HepG2 (cell line): ENCODE results near the gene CDK7. TPM values are rescaled to one million over a fixed set of nuclear protein-coding genes. Genes with fewer than 3 reads are reported as not detected.
"Not testable (repeated sequence)": the region's sequence is repeated elsewhere in the genome, so short reads cannot be mapped to it uniquely, and the experiment has no call there.

Experiments
- BCL6 ChIP-seq: IDR thresholded peaks from 2 replicates; pipeline ENCODE4 v1.6.1; 2016; ENCODE audit warnings: missing genetic modification reagents, missing compliant biosample characterization
- RARA ChIP-seq: IDR thresholded peaks from 2 replicates; pipeline ENCODE4 v1.6.1; 2016; ENCODE audit warnings: missing genetic modification reagents, missing compliant biosample characterization
- SALL1 ChIP-seq: sonication (generic); formaldehyde crosslinking; IDR thresholded peaks from 2 replicates; pipeline ENCODE4 v1.8.0; 2022; ENCODE audit warnings: mild to moderate bottlenecking, missing genetic modification reagents
- SAP130 ChIP-seq: IDR thresholded peaks from 2 replicates; pipeline ENCODE4 v1.6.1; 2016; ENCODE audit warnings: low read depth
- SOX6 ChIP-seq, 2 experiments: fragments of 450-650 bp in 1 of 2; sonication (generic) in 1 of 2; formaldehyde crosslinking in 1 of 2; IDR thresholded peaks; 2 replicates each; pipeline versions ENCODE4 v1.4.0 to v1.6.1; 2017 to 2020; ENCODE audit warnings: antibody characterized with exemption in 1 of 2, mild to moderate bottlenecking in 1 of 2, missing genetic modification reagents in 1 of 2
- polyA plus RNA-seq, 8 experiments: library from polyadenylated mRNA; depleted of rRNA in 3 of 8; stranded (reverse) in 7 of 8; unstranded in 1 of 8; fragments of >200 nt; fragmentation: Illumina TruSeq in 4 of 8; extraction: Trizol in 4 of 8; gene quantifications; 2 replicates each; pipeline versions ENCODE4 v1.2.1 to v1.2.3, GENCODE V29; 2011 to 2016; ENCODE audit warnings: low read depth in 4 of 8, missing spikeins in 1 of 8, mixed read lengths in 1 of 8; ENCODE audit not compliant: insufficient read depth in 1 of 8
- total RNA-seq, 5 experiments: library from RNA; depleted of rRNA; stranded (reverse); fragments of >200 nt; fragmentation: Illumina TruSeq; extraction: Trizol; gene quantifications; 2 replicates each; pipeline ENCODE4 v1.2.3, GENCODE V29; 2016; ENCODE audit warnings: low read depth in 1 of 5
- TF ChIP-seq, protein P1 (sequence below): sonication (generic); formaldehyde crosslinking; IDR thresholded peaks from 2 replicates; pipeline ENCODE4 v1.5.1; 2020; ENCODE audit warnings: mild to moderate bottlenecking, missing genetic modification reagents, moderate library complexity
- TF ChIP-seq, protein P2 (sequence below): sonication (generic); formaldehyde crosslinking; IDR thresholded peaks from 2 replicates; pipeline ENCODE4 v1.4.0; 2020; ENCODE audit warnings: missing genetic modification reagents, mild to moderate bottlenecking, borderline replicate concordance
- TF ChIP-seq, protein P3 (sequence below): sonication (generic); formaldehyde crosslinking; IDR thresholded peaks from 2 replicates; pipeline ENCODE4 v1.4.0; 2020; ENCODE audit warnings: missing genetic modification reagents
- TF ChIP-seq, protein P4 (sequence below): sonication (generic); formaldehyde crosslinking; IDR thresholded peaks from 2 replicates; pipeline ENCODE4 v1.5.0; 2020; ENCODE audit warnings: mild to moderate bottlenecking, missing genetic modification reagents, borderline replicate concordance
- TF ChIP-seq, protein P5 (sequence below): IDR thresholded peaks from 2 replicates; pipeline ENCODE4 v1.4.0; 2020; ENCODE audit warnings: mild to moderate bottlenecking, missing genetic modification reagents
- TF ChIP-seq, protein P6 (sequence below): IDR thresholded peaks from 2 replicates; pipeline ENCODE4 v1.6.1; 2016

The CDK7 gene
- total and polyA plus RNA-seq, 2 of the 13 experiments (the other 11 are each of a cell fraction or from before 2014, with no cell fraction given), result 41.2 to 54.9 TPM

DNA sequence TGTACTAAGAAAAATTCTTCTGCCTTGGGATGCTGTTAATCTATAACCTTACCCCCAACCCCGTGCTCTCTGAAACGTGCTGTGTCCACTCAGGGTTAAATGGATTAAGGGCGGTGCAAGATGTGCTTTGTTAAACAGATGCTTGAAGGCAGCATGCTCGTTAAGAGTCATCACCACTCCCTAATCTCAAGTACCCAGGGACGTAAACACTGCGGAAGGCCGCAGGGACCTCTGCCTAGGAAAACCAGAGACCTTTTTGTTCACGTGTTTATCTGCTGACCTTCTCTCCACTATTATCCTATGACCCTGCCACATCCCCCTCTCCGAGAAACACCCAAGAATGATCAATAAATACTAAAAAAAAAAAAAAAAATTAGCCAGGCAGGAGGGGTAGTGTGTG, 13.9 kb upstream of the CDK7 start (continued):
- TF ChIP-seq, protein P1, sequence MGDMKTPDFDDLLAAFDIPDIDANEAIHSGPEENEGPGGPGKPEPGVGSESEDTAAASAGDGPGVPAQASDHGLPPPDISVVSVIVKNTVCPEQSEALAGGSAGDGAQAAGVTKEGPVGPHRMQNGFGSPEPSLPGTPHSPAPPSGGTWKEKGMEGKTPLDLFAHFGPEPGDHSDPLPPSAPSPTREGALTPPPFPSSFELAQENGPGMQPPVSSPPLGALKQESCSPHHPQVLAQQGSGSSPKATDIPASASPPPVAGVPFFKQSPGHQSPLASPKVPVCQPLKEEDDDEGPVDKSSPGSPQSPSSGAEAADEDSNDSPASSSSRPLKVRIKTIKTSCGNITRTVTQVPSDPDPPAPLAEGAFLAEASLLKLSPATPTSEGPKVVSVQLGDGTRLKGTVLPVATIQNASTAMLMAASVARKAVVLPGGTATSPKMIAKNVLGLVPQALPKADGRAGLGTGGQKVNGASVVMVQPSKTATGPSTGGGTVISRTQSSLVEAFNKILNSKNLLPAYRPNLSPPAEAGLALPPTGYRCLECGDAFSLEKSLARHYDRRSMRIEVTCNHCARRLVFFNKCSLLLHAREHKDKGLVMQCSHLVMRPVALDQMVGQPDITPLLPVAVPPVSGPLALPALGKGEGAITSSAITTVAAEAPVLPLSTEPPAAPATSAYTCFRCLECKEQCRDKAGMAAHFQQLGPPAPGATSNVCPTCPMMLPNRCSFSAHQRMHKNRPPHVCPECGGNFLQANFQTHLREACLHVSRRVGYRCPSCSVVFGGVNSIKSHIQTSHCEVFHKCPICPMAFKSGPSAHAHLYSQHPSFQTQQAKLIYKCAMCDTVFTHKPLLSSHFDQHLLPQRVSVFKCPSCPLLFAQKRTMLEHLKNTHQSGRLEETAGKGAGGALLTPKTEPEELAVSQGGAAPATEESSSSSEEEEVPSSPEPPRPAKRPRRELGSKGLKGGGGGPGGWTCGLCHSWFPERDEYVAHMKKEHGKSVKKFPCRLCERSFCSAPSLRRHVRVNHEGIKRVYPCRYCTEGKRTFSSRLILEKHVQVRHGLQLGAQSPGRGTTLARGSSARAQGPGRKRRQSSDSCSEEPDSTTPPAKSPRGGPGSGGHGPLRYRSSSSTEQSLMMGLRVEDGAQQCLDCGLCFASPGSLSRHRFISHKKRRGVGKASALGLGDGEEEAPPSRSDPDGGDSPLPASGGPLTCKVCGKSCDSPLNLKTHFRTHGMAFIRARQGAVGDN (CRISPR knock-in tag), result peak; percentile 5; the same call in 1 of the 2 replicates
- TF ChIP-seq, protein P2, sequence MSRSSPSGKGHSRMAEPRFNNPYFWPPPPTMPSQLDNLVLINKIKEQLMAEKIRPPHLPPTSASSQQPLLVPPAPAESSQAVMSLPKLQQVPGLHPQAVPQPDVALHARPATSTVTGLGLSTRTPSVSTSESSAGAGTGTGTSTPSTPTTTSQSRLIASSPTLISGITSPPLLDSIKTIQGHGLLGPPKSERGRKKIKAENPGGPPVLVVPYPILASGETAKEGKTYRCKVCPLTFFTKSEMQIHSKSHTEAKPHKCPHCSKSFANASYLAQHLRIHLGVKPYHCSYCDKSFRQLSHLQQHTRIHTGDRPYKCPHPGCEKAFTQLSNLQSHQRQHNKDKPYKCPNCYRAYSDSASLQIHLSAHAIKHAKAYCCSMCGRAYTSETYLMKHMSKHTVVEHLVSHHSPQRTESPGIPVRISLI, result peak; percentile 60; the same call in 1 of the 2 replicates
- TF ChIP-seq, protein P3, sequence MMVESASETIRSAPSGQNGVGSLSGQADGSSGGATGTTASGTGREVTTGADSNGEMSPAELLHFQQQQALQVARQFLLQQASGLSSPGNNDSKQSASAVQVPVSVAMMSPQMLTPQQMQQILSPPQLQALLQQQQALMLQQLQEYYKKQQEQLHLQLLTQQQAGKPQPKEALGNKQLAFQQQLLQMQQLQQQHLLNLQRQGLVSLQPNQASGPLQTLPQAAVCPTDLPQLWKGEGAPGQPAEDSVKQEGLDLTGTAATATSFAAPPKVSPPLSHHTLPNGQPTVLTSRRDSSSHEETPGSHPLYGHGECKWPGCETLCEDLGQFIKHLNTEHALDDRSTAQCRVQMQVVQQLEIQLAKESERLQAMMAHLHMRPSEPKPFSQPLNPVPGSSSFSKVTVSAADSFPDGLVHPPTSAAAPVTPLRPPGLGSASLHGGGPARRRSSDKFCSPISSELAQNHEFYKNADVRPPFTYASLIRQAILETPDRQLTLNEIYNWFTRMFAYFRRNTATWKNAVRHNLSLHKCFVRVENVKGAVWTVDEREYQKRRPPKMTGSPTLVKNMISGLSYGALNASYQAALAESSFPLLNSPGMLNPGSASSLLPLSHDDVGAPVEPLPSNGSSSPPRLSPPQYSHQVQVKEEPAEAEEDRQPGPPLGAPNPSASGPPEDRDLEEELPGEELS, result 0 out of 2 replicates have a peak, but pooled peaks have one; percentile 17
- TF ChIP-seq, protein P4, sequence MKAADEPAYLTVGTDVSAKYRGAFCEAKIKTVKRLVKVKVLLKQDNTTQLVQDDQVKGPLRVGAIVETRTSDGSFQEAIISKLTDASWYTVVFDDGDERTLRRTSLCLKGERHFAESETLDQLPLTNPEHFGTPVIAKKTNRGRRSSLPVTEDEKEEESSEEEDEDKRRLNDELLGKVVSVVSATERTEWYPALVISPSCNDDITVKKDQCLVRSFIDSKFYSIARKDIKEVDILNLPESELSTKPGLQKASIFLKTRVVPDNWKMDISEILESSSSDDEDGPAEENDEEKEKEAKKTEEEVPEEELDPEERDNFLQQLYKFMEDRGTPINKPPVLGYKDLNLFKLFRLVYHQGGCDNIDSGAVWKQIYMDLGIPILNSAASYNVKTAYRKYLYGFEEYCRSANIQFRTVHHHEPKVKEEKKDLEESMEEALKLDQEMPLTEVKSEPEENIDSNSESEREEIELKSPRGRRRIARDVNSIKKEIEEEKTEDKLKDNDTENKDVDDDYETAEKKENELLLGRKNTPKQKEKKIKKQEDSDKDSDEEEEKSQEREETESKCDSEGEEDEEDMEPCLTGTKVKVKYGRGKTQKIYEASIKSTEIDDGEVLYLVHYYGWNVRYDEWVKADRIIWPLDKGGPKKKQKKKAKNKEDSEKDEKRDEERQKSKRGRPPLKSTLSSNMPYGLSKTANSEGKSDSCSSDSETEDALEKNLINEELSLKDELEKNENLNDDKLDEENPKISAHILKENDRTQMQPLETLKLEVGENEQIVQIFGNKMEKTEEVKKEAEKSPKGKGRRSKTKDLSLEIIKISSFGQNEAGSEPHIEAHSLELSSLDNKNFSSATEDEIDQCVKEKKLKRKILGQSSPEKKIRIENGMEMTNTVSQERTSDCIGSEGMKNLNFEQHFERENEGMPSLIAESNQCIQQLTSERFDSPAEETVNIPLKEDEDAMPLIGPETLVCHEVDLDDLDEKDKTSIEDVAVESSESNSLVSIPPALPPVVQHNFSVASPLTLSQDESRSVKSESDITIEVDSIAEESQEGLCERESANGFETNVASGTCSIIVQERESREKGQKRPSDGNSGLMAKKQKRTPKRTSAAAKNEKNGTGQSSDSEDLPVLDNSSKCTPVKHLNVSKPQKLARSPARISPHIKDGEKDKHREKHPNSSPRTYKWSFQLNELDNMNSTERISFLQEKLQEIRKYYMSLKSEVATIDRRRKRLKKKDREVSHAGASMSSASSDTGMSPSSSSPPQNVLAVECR (CRISPR knock-in tag), result peak; percentile 38; the same call in 1 of the 2 replicates
- TF ChIP-seq BCL6 (CRISPR knock-in tag) (peak; percentile 86), SAP130 (peak; percentile 17; the same call in 1 of the 2 replicates), RARA (CRISPR knock-in tag) (peak; percentile 42; the same call in 1 of the 2 replicates), SOX6 (CRISPR knock-in tag; IDR thresholded peaks at IDR 0.05) (peak; percentile 67), SALL1 (CRISPR knock-in tag) (peak; percentile 14; the same call in 1 of the 2 replicates)
- TF ChIP-seq, protein P5, sequence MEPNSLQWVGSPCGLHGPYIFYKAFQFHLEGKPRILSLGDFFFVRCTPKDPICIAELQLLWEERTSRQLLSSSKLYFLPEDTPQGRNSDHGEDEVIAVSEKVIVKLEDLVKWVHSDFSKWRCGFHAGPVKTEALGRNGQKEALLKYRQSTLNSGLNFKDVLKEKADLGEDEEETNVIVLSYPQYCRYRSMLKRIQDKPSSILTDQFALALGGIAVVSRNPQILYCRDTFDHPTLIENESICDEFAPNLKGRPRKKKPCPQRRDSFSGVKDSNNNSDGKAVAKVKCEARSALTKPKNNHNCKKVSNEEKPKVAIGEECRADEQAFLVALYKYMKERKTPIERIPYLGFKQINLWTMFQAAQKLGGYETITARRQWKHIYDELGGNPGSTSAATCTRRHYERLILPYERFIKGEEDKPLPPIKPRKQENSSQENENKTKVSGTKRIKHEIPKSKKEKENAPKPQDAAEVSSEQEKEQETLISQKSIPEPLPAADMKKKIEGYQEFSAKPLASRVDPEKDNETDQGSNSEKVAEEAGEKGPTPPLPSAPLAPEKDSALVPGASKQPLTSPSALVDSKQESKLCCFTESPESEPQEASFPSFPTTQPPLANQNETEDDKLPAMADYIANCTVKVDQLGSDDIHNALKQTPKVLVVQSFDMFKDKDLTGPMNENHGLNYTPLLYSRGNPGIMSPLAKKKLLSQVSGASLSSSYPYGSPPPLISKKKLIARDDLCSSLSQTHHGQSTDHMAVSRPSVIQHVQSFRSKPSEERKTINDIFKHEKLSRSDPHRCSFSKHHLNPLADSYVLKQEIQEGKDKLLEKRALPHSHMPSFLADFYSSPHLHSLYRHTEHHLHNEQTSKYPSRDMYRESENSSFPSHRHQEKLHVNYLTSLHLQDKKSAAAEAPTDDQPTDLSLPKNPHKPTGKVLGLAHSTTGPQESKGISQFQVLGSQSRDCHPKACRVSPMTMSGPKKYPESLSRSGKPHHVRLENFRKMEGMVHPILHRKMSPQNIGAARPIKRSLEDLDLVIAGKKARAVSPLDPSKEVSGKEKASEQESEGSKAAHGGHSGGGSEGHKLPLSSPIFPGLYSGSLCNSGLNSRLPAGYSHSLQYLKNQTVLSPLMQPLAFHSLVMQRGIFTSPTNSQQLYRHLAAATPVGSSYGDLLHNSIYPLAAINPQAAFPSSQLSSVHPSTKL (CRISPR knock-in tag), result peak; percentile 68; the same call in 1 of the 2 replicates
- not testable (repeated sequence) for TF ChIP-seq SOX6 (IDR thresholded peaks at IDR 0.05)
- TF ChIP-seq, protein P6, sequence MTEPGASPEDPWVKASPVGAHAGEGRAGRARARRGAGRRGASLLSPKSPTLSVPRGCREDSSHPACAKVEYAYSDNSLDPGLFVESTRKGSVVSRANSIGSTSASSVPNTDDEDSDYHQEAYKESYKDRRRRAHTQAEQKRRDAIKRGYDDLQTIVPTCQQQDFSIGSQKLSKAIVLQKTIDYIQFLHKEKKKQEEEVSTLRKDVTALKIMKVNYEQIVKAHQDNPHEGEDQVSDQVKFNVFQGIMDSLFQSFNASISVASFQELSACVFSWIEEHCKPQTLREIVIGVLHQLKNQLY (CRISPR knock-in tag), result 0 out of 2 replicates have a peak, but pooled peaks have one; percentile 50
